Kasumi-1 (cell line): ENCODE measurements around the gene MRPL51.
"Not testable (repeated sequence)": the region's sequence is repeated elsewhere in the genome, so short reads cannot be mapped to it uniquely, and the experiment has no call there.

Experiments used
- DNase-seq, 2 experiments: peaks; one replicate each; lab custom pipeline; 2025; lab: John Stamatoyannopoulos, UW

Gene MRPL51

DNA sequence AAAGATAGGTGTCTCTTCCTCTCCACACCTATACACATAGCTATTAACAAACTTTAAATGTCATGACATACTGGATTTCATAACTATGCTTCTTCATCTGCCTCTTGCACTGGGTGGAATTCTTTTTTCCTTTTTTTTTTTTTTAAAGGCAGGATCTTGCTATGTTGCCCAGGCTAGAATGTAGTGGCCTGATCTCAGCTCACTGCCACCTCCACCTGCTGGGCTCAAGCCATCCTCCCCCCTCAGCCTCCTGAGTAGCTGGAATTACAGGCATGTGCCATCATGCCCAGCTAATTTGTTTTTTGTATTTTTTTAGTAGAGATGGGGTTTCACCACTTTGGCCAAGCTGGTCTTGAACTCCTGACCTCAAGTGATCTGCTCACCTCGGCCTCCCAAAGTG lies 4.8 kb downstream of the MRPL51 start:
- DNase-seq, result no peak

DNA sequence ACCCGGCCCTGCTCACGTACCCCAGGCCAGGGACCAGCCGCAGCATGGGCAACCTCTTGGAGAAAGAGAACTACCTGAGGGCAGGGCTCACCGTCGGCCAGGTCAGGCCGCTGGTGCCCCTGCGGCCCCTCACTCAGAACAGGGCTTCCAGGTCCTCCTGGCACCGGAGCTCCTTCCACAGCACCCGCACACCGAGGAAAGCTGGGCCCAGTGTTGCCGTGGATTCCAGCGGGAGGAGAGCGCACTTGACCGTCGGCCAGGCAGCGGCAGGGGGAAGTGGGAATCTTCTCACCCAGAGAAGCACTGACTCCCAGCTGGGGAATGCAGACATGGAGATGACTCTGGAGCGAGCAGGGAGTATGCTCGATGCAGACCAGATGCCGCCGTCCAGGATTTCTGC lies 14.6 kb downstream of the MRPL51 start:
- no peak for DNase-seq

GRCh38 chr12:6477601-6478377 lies 15.3 kb downstream of the MRPL51 start:
- DNase-seq, result not testable (repeated sequence)

DNA sequence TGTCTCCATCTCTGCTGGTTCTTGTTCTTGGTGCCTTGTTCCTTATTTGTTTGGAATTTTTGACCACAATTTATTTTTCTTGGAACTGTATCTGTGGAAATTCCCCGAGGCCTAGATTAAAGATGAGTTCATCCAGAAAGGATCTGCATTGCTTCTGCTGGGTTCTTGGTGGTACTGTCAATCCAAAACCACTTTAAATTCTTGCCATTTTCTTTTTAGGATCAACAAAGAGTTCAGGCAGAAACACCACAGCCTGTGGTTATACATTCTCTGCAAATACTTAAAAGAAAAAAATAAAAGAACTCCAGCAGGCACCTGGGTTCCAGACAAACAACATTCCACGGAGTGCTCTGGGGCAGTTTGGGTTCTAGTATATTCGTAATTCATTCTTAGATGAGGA lies 16.6 kb downstream of the MRPL51 start:
- DNase-seq, result no peak

DNA sequence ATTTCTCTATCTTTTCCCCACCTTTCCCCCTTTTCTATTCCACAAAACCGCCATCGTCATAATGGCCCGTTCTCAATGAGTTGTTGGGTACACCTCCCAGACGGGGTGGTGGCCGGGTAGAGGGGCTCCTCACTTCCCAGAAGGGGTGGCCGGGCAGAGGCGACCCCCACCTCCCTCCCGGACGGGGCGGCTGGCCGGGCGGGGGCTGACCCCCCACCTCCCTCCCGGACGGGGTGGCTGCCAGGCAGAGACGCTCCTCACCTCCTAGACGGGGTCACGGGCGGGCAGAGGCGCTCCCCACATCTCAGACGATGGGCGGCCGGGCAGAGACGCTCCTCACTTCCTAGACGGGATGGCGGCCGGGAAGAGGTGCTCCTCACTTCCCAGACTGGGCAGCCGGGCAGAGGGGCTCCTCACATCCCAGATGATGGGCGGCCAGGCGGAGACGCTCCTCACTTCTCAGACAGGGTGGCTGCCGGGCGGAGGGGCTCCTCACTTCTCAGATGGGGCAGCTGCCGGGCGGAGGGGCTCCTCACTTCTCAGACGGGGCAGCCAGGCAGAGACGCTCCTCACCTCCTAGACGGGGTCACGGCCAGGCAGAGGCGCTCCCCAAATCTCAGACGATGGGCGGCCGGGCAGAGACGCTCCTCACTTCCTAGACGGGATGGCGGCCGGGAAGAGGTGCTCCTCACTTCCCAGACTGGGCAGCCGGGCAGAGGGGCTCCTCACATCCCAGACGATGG lies 17.7 kb downstream of the MRPL51 start:
- not testable (repeated sequence) for DNase-seq

- no peak for DNase-seq
Measured at GRCh38 chr12:6472491-6472890, 20.6 kb downstream of the MRPL51 start.

DNA sequence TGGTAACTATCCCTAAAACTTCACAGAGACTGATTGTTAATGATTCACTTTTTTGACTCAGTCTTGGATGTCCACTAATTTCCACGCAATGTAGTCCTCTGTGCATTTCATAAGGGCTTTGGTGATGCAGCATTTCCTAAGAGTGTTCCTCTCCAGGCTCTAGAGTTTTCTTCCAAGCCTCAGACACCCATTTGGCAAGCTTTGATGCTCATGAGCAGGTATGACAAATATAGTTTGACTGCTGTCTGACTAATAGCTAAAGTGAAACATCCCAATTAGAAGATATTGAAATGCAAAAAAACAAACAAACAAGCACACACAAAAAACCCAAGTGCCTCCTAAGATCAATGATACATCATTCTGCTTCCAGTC lies 21.1 kb downstream of the MRPL51 start:
- DNase-seq, result no peak

DNA sequence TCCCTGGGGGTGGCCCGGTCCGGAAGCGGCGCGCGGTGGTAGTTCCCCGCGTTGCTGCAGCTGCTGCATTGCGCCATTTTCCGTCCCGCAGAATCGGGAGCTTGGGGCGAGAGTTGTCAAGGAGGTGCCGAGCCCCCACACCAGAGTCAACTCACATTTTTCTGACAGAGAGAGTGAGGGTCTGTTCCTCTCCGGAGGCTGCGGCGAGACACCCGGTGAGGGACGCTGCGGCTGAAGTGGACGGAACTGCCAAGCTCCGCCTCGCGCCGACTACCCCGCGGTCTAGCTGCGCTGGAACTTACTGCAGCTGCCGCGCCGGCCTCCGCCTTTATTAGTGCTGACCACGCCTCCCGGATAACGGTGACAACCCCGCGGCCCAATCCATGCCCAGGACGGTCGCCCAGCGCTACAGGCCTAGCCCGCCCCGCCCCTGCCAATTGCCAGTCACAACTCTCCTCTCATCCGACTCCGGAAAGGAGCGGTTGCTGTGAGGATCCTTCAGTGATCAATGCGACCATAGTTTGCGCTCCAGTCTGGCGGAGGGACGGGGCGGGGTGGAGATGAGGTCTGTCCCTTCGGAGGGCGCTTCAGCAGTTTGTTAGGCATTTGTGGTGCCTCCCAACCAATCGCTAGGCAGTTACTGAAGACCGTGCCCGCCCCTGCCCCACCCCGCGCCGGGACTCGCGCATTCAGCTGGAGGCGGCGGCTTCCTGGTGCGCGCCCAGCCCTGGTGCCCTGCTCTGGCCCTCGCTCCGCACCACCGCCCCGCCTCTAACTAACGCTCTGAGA lies 22.5 kb downstream of the MRPL51 start, which contains the start of gene VAMP1:
Gene VAMP1, minus strand, starts transcription at position 303 of the 789 bp plus-strand sequence. Its CDS starts 146 bp downstream, at position 157.
- peak; percentile 88 to 96 for DNase-seq

GRCh38 chr12:6469609-6470374 lies 23.3 kb downstream of the MRPL51 start:
- DNase-seq, result no peak

GRCh38 chr12:6469092-6469491 lies 24.0 kb downstream of the MRPL51 start:
- no peak for DNase-seq

GRCh38 chr12:6468283-6468575 lies 24.8 kb downstream of the MRPL51 start:
- no peak for DNase-seq

GRCh38 chr12:6467571-6468282 lies 25.3 kb downstream of the MRPL51 start:
- DNase-seq, result not testable (repeated sequence)

DNA sequence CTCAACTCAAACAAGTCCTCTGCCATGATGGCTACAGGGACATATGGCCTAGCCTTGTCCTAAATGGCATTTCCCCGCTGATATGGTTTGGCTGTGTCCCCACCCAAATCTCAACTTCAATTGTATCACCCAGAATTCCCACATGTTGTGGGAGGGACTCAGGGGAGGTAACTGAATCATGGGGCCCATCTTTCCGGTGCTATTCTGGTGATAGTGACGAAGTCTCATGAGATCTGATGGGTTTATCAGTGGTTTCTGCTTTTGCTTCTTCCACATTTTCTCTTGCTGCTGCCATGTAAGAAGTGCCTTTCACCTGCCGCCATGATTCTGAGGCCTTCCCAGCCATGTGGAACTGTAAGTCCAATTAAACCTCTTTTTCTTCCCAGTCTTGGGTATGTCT lies 26.3 kb downstream of the MRPL51 start:
- DNase-seq, result not testable (repeated sequence)

DNA sequence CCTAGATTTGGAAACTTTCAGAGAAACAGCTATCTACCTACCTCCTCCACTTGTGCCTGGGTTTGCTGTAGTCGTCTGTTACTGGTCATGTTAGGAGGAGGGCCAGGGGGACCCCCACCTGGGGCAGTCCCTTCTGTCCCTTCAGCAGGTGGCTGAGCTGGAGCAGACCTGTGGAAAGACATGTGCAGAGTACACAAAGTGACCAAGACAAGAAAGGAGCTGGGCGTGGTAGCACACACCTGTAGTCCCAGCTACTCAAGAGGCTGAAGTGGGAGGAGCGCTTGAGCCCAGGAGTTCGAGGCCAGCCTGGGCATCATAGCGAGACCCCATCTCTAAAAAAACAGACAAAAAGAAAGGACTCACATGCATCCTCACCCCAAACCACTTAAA lies 26.9 kb downstream of the MRPL51 start:
- no peak for DNase-seq

DNA sequence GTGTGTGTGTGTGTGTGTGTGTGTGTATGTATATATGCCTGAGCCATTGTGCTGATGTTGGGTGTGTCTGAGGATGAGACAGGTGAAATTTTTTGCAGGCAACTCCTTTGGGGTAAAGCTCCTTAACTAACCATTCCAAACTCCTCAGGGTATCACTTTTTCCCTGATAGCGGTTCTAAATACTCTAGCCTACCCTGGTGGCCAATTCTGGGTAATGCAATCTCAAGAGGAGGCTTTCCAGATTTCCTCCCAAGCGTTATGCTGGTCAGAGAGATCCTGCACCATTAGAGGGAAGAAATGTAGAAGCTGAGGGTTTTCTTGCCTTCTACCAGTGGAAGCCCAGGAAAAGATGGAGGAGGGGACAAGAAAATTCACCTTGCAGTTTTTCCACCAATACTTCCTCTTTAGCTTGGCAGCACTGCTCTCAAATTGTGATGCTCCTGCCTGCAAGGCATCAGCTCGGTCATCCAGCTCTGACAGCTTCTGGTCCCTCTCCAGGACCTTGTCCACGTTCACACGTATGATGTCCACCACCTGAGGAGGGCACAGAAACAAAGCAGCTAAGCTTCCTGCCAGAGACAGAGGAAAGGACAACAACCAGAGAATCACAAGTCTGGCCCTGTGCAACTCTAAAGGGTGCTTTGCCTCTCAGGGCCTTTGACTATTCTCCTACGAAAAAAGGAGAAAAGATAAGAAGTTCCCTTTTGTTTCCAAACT lies 27.4 kb downstream of the MRPL51 start:
- DNase-seq, result peak; percentile 14 to 22

GRCh38 chr12:6464531-6464930 lies 28.5 kb downstream of the MRPL51 start:
- no peak for DNase-seq

DNA sequence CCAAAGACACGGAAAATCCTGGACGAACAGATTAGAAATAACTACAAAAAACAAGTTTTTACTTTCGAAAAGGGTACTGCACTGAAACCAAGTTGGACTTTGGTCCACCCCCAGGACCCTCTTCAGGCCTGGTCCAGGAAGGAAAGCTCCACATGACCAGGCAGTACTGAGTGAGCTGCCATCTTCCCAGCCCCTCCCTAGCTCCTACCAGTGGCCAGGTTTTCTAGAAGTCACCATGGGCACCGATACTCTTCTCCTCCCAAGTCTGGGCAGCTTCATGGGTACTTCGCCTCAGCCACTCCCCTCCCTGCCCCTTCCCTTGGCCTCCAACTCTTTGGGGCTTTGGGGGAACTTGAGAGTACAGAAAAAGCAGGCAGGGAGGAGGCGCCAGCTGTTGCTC lies 29.2 kb downstream of the MRPL51 start:
- DNase-seq, result no peak

DNA sequence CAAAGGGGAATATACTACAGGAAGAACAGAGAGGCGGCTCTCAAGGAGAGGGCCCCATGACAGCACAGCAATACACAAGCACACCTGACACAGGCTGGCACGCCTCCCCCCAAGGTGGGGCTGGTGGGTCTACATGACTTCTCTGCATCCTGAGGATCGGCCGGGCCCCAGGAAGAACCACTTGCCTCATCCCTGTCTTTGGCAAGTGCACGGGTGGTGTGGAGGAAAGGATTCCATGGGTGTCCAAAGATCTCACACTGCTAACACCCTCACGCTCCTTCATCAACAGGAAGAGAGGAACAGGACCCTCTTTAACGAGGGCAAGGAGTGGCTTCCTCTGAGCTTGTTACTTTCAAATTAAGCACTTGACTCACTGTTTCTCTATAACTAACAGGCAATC lies 29.8 kb downstream of the MRPL51 start:
- DNase-seq, result no peak

GRCh38 chr12:6462234-6462995 lies 30.6 kb downstream of the MRPL51 start:
- peak in 1 of 2 experiments; percentile 27 for DNase-seq
